Measurements from ENCODE around the gene INSM2.

The INSM2 gene

GRCh38 chr14:35556548-35556947 is 22.6 kb downstream of the INSM2 start:
- H4K20me1 ChIP-seq (ENCODE audit: insufficient read depth, low read length, poor library complexity, severe bottlenecking), result no peaks in the 10 kb centered on the region
- no peaks in the 10 kb centered on the region for H3K27me3 ChIP-seq (ENCODE audit: insufficient read depth, low read length, poor library complexity, severe bottlenecking)
- H2AFZ ChIP-seq (ENCODE audit: low read length), result no peak overlapping the region
- no peaks in the 10 kb centered on the region for H3K79me2 ChIP-seq (ENCODE audit: insufficient read depth, low read length)
- no peak overlapping the region for H3K9ac ChIP-seq (ENCODE audit: low read depth, low read length, poor library complexity, severe bottlenecking)
- TF ChIP-seq EZH2phosphoT487 (IDR thresholded peaks at IDR 0.05; ENCODE audit: borderline replicate concordance), result no peak
- TF ChIP-seq, protein P1, sequence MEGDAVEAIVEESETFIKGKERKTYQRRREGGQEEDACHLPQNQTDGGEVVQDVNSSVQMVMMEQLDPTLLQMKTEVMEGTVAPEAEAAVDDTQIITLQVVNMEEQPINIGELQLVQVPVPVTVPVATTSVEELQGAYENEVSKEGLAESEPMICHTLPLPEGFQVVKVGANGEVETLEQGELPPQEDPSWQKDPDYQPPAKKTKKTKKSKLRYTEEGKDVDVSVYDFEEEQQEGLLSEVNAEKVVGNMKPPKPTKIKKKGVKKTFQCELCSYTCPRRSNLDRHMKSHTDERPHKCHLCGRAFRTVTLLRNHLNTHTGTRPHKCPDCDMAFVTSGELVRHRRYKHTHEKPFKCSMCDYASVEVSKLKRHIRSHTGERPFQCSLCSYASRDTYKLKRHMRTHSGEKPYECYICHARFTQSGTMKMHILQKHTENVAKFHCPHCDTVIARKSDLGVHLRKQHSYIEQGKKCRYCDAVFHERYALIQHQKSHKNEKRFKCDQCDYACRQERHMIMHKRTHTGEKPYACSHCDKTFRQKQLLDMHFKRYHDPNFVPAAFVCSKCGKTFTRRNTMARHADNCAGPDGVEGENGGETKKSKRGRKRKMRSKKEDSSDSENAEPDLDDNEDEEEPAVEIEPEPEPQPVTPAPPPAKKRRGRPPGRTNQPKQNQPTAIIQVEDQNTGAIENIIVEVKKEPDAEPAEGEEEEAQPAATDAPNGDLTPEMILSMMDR (conservative IDR thresholded peaks at IDR 0.05; ENCODE audit: low read length), result no peak
- H3K4me1 ChIP-seq (ENCODE audit: insufficient read depth, low read length, poor library complexity, severe bottlenecking), result peaks cover 4% of the 10 kb centered on the region
- no peak overlapping the region for H3K4me2 ChIP-seq (ENCODE audit: low read depth, low read length, poor library complexity, severe bottlenecking)
- no peaks in the 10 kb centered on the region for H3K9me2 ChIP-seq (replicated peaks; ENCODE audit: low read depth, low read length)
- H3K9me3 ChIP-seq (ENCODE audit: insufficient read depth, low read depth, low read length), result no peaks in the 10 kb centered on the region
- no peak overlapping the region for H3K4me3 ChIP-seq (ENCODE audit: low read length, poor library complexity, severe bottlenecking)
- no peaks in the 10 kb centered on the region for H3K36me3 ChIP-seq (ENCODE audit: insufficient read depth, low read length)
- no peaks in the 10 kb centered on the region for H3F3A ChIP-seq (ENCODE audit: low read depth)

GRCh38 chr14:35557221-35557747 is 23.3 kb downstream of the INSM2 start:
- Histone ChIP-seq H3K4me3 (ENCODE audit: low read length, poor library complexity, severe bottlenecking) (no peak overlapping the region), H4K20me1 (ENCODE audit: insufficient read depth, low read length, poor library complexity, severe bottlenecking) (no peaks in the 10 kb centered on the region), H3K9me2 (replicated peaks; ENCODE audit: low read depth, low read length) (no peaks in the 10 kb centered on the region), H2AFZ (ENCODE audit: low read length) (no peak overlapping the region), H3K9ac (ENCODE audit: low read depth, low read length, poor library complexity, severe bottlenecking) (no peak overlapping the region), H3K4me1 (ENCODE audit: insufficient read depth, low read length, poor library complexity, severe bottlenecking) (peaks cover 4% of the 10 kb centered on the region), H3K79me2 (ENCODE audit: insufficient read depth, low read length) (no peaks in the 10 kb centered on the region), H3K9me3 (ENCODE audit: insufficient read depth, low read depth, low read length) (no peaks in the 10 kb centered on the region), H3K4me2 (ENCODE audit: low read depth, low read length, poor library complexity, severe bottlenecking) (no peak overlapping the region), H3F3A (ENCODE audit: low read depth) (no peaks in the 10 kb centered on the region), H3K27me3 (ENCODE audit: insufficient read depth, low read length, poor library complexity, severe bottlenecking) (no peaks in the 10 kb centered on the region), H3K36me3 (ENCODE audit: insufficient read depth, low read length) (no peaks in the 10 kb centered on the region)
- no peak for TF ChIP-seq EZH2phosphoT487 (IDR thresholded peaks at IDR 0.05; ENCODE audit: borderline replicate concordance)

DNA sequence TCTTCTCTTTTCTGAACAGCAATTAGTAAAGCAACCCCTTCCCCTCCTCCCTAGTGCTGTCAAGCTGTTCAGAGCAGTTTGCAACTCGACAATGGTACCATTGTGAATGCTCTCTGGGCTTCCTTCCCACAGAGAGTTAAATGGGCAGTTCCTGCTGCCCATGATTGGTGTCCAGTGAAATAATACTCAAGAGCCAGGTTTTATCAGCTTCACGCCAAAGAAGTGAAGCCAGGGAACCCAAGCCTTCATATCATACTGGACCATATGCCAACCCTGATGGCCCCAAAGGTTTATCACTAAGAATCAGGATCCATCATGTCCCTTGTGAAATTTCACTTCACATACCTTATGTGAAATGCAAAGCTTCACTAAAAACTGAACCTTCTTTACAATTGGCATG is 24.7 kb downstream of the INSM2 start:
- Histone ChIP-seq H3K27me3 (ENCODE audit: insufficient read depth, low read length, poor library complexity, severe bottlenecking) (no peaks in the 10 kb centered on the region), H3K9ac (ENCODE audit: low read depth, low read length, poor library complexity, severe bottlenecking) (no peak overlapping the region), H3K36me3 (ENCODE audit: insufficient read depth, low read length) (no peaks in the 10 kb centered on the region), H3K4me3 (ENCODE audit: low read length, poor library complexity, severe bottlenecking) (no peak overlapping the region), H3K4me1 (ENCODE audit: insufficient read depth, low read length, poor library complexity, severe bottlenecking) (peaks cover 4% of the 10 kb centered on the region), H4K20me1 (ENCODE audit: insufficient read depth, low read length, poor library complexity, severe bottlenecking) (no peaks in the 10 kb centered on the region), H2AFZ (ENCODE audit: low read length) (no peak overlapping the region), H3K9me3 (ENCODE audit: insufficient read depth, low read depth, low read length) (no peaks in the 10 kb centered on the region), H3F3A (ENCODE audit: low read depth) (no peaks in the 10 kb centered on the region), H3K79me2 (ENCODE audit: insufficient read depth, low read length) (no peaks in the 10 kb centered on the region), H3K4me2 (ENCODE audit: low read depth, low read length, poor library complexity, severe bottlenecking) (no peak overlapping the region), H3K9me2 (replicated peaks; ENCODE audit: low read depth, low read length) (no peaks in the 10 kb centered on the region)
- TF ChIP-seq, protein P1 (conservative IDR thresholded peaks at IDR 0.05; ENCODE audit: low read length), result no peak
- no peak for TF ChIP-seq EZH2phosphoT487 (IDR thresholded peaks at IDR 0.05; ENCODE audit: borderline replicate concordance)

GRCh38 chr14:35565871-35566464 is 32.0 kb downstream of the INSM2 start:
- Histone ChIP-seq H3K9me3 (ENCODE audit: insufficient read depth, low read depth, low read length) (no peaks in the 10 kb centered on the region), H3K9ac (ENCODE audit: low read depth, low read length, poor library complexity, severe bottlenecking) (no peak overlapping the region), H3K4me3 (ENCODE audit: low read length, poor library complexity, severe bottlenecking) (no peak overlapping the region), H3K4me2 (ENCODE audit: low read depth, low read length, poor library complexity, severe bottlenecking) (no peak overlapping the region), H3K9me2 (replicated peaks; ENCODE audit: low read depth, low read length) (no peaks in the 10 kb centered on the region), H4K20me1 (ENCODE audit: insufficient read depth, low read length, poor library complexity, severe bottlenecking) (no peaks in the 10 kb centered on the region), H3K36me3 (ENCODE audit: insufficient read depth, low read length) (no peaks in the 10 kb centered on the region), H2AFZ (ENCODE audit: low read length) (no peak overlapping the region), H3K79me2 (ENCODE audit: insufficient read depth, low read length) (no peaks in the 10 kb centered on the region), H3K4me1 (ENCODE audit: insufficient read depth, low read length, poor library complexity, severe bottlenecking) (no peaks in the 10 kb centered on the region), H3K27me3 (ENCODE audit: insufficient read depth, low read length, poor library complexity, severe bottlenecking) (no peaks in the 10 kb centered on the region), H3F3A (ENCODE audit: low read depth) (no peaks in the 10 kb centered on the region)
- TF ChIP-seq EZH2phosphoT487 (IDR thresholded peaks at IDR 0.05; ENCODE audit: borderline replicate concordance), result no peak
- TF ChIP-seq, protein P1 (conservative IDR thresholded peaks at IDR 0.05; ENCODE audit: low read length), result no peak

All from Loucy (cell line).